Suppressor macrophage treated with lipopolysaccharide for 4 hours (primary cell): ENCODE results near the gene SMIM3.
"Not testable (repeated sequence)": the region's sequence is repeated elsewhere in the genome, so short reads cannot be mapped to it uniquely, and the experiment has no call there.

Experiments
- DNase-seq: peaks from one replicate; pipeline ENCODE4 v3.0.0-alpha.2; 2020

Gene SMIM3

GRCh38 chr5:150801117-150801927 is 22.8 kb downstream of the SMIM3 start:
- peak; percentile 67 for DNase-seq

- DNase-seq = no peak
Observed at GRCh38 chr5:150804388-150804787, 25.8 kb downstream of the SMIM3 start.

GRCh38 chr5:150809363-150809762 is 30.8 kb downstream of the SMIM3 start:
- no peak for DNase-seq

- DNase-seq = no peak
Observed at GRCh38 chr5:150815010-150815409, 36.5 kb downstream of the SMIM3 start.

- DNase-seq = no peak
Observed at GRCh38 chr5:150816946-150817345, 38.4 kb downstream of the SMIM3 start.

DNA sequence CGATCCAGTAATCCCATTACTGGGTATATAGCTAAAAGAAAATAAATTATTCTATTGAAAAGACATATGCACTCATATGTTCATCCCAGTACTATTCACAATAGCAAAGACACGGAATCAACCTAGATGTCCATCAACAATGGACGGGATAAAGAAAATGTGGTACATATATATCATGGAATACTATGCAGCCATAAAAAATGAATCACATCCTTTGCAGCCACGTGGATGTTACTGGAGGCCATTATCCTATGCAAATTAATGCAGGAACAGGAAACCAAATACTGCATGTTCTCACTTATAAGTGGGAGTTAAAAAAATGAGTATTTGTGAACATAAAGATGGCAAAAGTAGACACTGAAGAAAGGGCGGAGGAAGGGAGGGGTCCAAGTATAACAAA is 51.2 kb downstream of the SMIM3 start:
- no peak for DNase-seq

- DNase-seq = not testable (repeated sequence)
Observed at GRCh38 chr5:150831821-150832220, 53.3 kb downstream of the SMIM3 start.

- DNase-seq = no peak
Observed at GRCh38 chr5:150836064-150836463, 57.5 kb downstream of the SMIM3 start.

- no peak for DNase-seq
Observed at GRCh38 chr5:150836703-150837102, 58.1 kb downstream of the SMIM3 start.

DNA sequence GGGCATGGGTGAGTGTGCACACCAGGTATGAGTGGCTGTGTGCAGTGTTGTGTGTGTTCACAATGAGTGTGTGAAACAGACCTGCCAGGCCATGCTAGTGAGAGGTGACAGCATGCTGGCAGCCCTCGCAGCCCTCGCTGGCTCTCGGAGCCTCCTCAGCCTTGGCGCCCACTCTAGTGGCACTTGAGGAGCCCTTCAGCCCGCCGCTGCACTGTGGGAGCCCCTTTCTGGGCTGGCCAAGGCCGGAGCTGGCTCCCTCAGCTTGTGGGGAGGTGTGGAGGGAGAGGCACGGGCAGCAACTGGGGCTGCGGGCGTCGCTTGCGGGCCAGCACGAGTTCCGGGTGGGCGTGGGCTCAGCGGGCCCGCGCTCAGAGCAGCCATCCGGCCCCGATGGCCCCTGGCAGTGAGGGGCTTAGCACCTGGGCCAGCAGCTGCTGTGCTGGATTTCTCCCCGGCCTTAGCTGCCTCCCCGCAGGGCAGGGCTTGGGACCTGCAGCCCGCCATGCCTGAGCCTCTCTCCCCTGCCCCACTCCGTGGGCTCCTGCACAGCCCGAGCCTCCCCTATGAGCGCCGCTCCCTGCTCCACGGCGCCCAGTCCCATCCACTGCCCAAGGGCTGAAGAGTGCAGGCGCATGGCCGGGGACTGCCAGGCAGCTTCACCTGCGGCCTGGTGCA is 66.8 kb downstream of the SMIM3 start:
- DNase-seq = not testable (repeated sequence)

DNA sequence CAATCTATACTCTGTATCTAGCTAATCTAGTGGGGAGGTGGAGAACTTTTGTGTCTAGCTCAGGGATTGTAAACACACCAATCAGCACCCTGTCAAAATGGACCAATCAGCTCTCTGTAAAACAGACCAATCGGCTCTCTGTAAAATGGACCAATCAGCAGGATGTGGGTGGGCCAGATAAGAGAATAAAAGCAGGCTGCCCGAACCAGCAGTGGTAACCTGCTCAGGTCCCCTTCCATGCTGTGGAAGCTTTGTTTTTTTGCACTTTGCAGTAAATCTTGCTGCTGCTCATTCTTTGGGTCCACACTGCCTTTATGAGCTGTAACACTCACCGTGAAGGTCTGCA is 67.7 kb downstream of the SMIM3 start, which contains the start of gene IRGM:
Gene IRGM (plus strand): TSS at position 214 of the 346 bp plus-strand sequence. CDS start 1,603 bp downstream, outside the sequence.
- not testable (repeated sequence) for DNase-seq
